Measurements from ENCODE around the gene DPY19L2. TPM values are rescaled to one million over a fixed set of nuclear protein-coding genes. Genes with fewer than 3 reads are reported as not detected.
"Not testable (repeated sequence)": the region's sequence is repeated elsewhere in the genome, so short reads cannot be mapped to it uniquely, and the experiment has no call there.

DPY19L2 gene
- total RNA-seq, 2 donors from 2014 or later, result 13.5 to 21.0 TPM

GRCh38 chr12:63668800-63669365, 590 bp upstream of the DPY19L2 start:
- DNase-seq (ENCODE audit: low spot score), result not testable (repeated sequence)

GRCh38 chr12:63663005-63663404, 5.3 kb downstream of the DPY19L2 start:
- not testable (repeated sequence) for H3K27me3 ChIP-seq (replicated peaks; ENCODE audit: insufficient read depth); H3K27ac ChIP-seq; H3K4me1 ChIP-seq (ENCODE audit: control insufficient read depth in 1 of 2, low read depth in 2 of 2); ATAC-seq (ENCODE audit: insufficient number of reproducible peaks, low FRiP score, low read depth); H3K9me3 ChIP-seq; H3K4me3 ChIP-seq; DNase-seq (ENCODE audit: low spot score); H3K36me3 ChIP-seq

More at GRCh38 chr12:63668800-63669365, 590 bp upstream of the DPY19L2 start:
- not testable (repeated sequence) for H3K9me3 ChIP-seq; ATAC-seq (ENCODE audit: insufficient number of reproducible peaks, low FRiP score, low read depth); H3K36me3 ChIP-seq; H3K4me1 ChIP-seq (ENCODE audit: control insufficient read depth in 1 of 2, low read depth in 2 of 2); H3K27me3 ChIP-seq (replicated peaks; ENCODE audit: insufficient read depth)
- H3K4me3 ChIP-seq, result peak overlapping the region; percentile 82
- H3K27ac ChIP-seq, result peak overlapping the region; percentile 60 to 85

GRCh38 chr12:63658501-63658900, 9.8 kb downstream of the DPY19L2 start:
- not testable (repeated sequence) for H3K9me3 ChIP-seq; H3K27me3 ChIP-seq (replicated peaks; ENCODE audit: insufficient read depth); H3K36me3 ChIP-seq; ATAC-seq (ENCODE audit: insufficient number of reproducible peaks, low FRiP score, low read depth); DNase-seq (ENCODE audit: low spot score); H3K4me1 ChIP-seq (ENCODE audit: control insufficient read depth in 1 of 2, low read depth in 2 of 2); H3K4me3 ChIP-seq; H3K27ac ChIP-seq

- not testable (repeated sequence) for H3K9me3 ChIP-seq; H3K27ac ChIP-seq; DNase-seq (ENCODE audit: low spot score); ATAC-seq (ENCODE audit: insufficient number of reproducible peaks, low FRiP score, low read depth); H3K4me1 ChIP-seq (ENCODE audit: control insufficient read depth in 1 of 2, low read depth in 2 of 2); H3K4me3 ChIP-seq; H3K36me3 ChIP-seq; H3K27me3 ChIP-seq (replicated peaks; ENCODE audit: insufficient read depth)
These were observed 11.9 kb downstream of the DPY19L2 start for GRCh38 chr12:63656407-63656806.

GRCh38 chr12:63655543-63656257, 12.6 kb downstream of the DPY19L2 start:
- H3K27ac ChIP-seq; H3K4me3 ChIP-seq; H3K4me1 ChIP-seq (ENCODE audit: control insufficient read depth in 1 of 2, low read depth in 2 of 2); H3K9me3 ChIP-seq; H3K36me3 ChIP-seq; DNase-seq (ENCODE audit: low spot score); H3K27me3 ChIP-seq (replicated peaks; ENCODE audit: insufficient read depth); ATAC-seq (ENCODE audit: insufficient number of reproducible peaks, low FRiP score, low read depth): not testable (repeated sequence)

GRCh38 chr12:63654481-63654880, 13.8 kb downstream of the DPY19L2 start:
- H3K27me3 ChIP-seq (replicated peaks; ENCODE audit: insufficient read depth); H3K9me3 ChIP-seq; H3K4me1 ChIP-seq (ENCODE audit: control insufficient read depth in 1 of 2, low read depth in 2 of 2); H3K4me3 ChIP-seq; H3K36me3 ChIP-seq; DNase-seq (ENCODE audit: low spot score); H3K27ac ChIP-seq; ATAC-seq (ENCODE audit: insufficient number of reproducible peaks, low FRiP score, low read depth): not testable (repeated sequence)

GRCh38 chr12:63649517-63649916, 18.8 kb downstream of the DPY19L2 start:
- H3K4me3 ChIP-seq; H3K27me3 ChIP-seq (replicated peaks; ENCODE audit: insufficient read depth); H3K36me3 ChIP-seq; DNase-seq (ENCODE audit: low spot score); H3K27ac ChIP-seq; H3K4me1 ChIP-seq (ENCODE audit: control insufficient read depth in 1 of 2, low read depth in 2 of 2); H3K9me3 ChIP-seq; ATAC-seq (ENCODE audit: insufficient number of reproducible peaks, low FRiP score, low read depth): not testable (repeated sequence)

GRCh38 chr12:63643381-63644140, 24.7 kb downstream of the DPY19L2 start:
- not testable (repeated sequence) for H3K9me3 ChIP-seq; H3K27ac ChIP-seq; H3K36me3 ChIP-seq; H3K4me3 ChIP-seq; H3K4me1 ChIP-seq (ENCODE audit: control insufficient read depth in 1 of 2, low read depth in 2 of 2); H3K27me3 ChIP-seq (replicated peaks; ENCODE audit: insufficient read depth); DNase-seq (ENCODE audit: low spot score); ATAC-seq (ENCODE audit: insufficient number of reproducible peaks, low FRiP score, low read depth)

- not testable (repeated sequence) for DNase-seq (ENCODE audit: low spot score); H3K4me3 ChIP-seq; ATAC-seq (ENCODE audit: insufficient number of reproducible peaks, low FRiP score, low read depth); H3K9me3 ChIP-seq; H3K27me3 ChIP-seq (replicated peaks; ENCODE audit: insufficient read depth); H3K4me1 ChIP-seq (ENCODE audit: control insufficient read depth in 1 of 2, low read depth in 2 of 2); H3K36me3 ChIP-seq; H3K27ac ChIP-seq
These were observed 44.0 kb downstream of the DPY19L2 start for GRCh38 chr12:63624258-63624657.

- H3K27me3 ChIP-seq (replicated peaks; ENCODE audit: insufficient read depth); H3K27ac ChIP-seq; H3K4me3 ChIP-seq; H3K4me1 ChIP-seq (ENCODE audit: control insufficient read depth in 1 of 2, low read depth in 2 of 2); DNase-seq (ENCODE audit: low spot score); ATAC-seq (ENCODE audit: insufficient number of reproducible peaks, low FRiP score, low read depth); H3K9me3 ChIP-seq; H3K36me3 ChIP-seq: not testable (repeated sequence)
These were observed 52.7 kb downstream of the DPY19L2 start for GRCh38 chr12:63615544-63615943.

GRCh38 chr12:63611285-63611684, 57.0 kb downstream of the DPY19L2 start:
- H3K27ac ChIP-seq; DNase-seq (ENCODE audit: low spot score): not testable (repeated sequence)

GRCh38 chr12:63609281-63609680, 59.0 kb downstream of the DPY19L2 start:
- H3K9me3 ChIP-seq; H3K4me3 ChIP-seq; H3K4me1 ChIP-seq (ENCODE audit: control insufficient read depth in 1 of 2, low read depth in 2 of 2); H3K36me3 ChIP-seq; H3K27me3 ChIP-seq (replicated peaks; ENCODE audit: insufficient read depth); DNase-seq (ENCODE audit: low spot score); ATAC-seq (ENCODE audit: insufficient number of reproducible peaks, low FRiP score, low read depth); H3K27ac ChIP-seq: not testable (repeated sequence)

More at GRCh38 chr12:63611285-63611684, 57.0 kb downstream of the DPY19L2 start:
- not testable (repeated sequence) for ATAC-seq (ENCODE audit: insufficient number of reproducible peaks, low FRiP score, low read depth); H3K36me3 ChIP-seq; H3K9me3 ChIP-seq; H3K4me1 ChIP-seq (ENCODE audit: control insufficient read depth in 1 of 2, low read depth in 2 of 2); H3K27me3 ChIP-seq (replicated peaks; ENCODE audit: insufficient read depth); H3K4me3 ChIP-seq

All from thoracic aorta (tissue), 2 donors.